Measurements from ENCODE around the gene AMIGO2. TPM values are rescaled to one million over a fixed set of nuclear protein-coding genes. Genes with fewer than 3 reads are reported as not detected.

The AMIGO2 gene
- total RNA-seq, 1 experiment from 2014 or later = 6.5 TPM

DNA sequence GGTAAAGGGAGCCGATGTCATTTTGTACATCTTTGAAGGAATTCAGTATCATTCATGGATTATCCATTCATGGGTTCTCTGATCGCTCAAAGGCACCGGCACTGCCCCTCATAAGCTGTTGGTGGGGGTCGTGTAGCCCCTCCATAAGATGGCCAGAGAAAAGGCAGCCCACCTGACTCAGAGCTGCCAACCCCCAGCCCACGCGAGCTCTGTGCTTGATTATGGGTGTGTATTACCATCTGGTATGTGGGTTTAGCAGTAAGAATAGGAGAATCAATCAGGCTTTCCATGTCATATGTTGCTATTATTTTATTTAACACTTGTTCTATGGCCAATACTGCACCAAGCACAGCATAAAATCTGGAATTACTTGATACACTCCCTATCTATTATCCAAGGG, 32.1 kb upstream of the AMIGO2 start (continued):
- TF ChIP-seq, protein P1, sequence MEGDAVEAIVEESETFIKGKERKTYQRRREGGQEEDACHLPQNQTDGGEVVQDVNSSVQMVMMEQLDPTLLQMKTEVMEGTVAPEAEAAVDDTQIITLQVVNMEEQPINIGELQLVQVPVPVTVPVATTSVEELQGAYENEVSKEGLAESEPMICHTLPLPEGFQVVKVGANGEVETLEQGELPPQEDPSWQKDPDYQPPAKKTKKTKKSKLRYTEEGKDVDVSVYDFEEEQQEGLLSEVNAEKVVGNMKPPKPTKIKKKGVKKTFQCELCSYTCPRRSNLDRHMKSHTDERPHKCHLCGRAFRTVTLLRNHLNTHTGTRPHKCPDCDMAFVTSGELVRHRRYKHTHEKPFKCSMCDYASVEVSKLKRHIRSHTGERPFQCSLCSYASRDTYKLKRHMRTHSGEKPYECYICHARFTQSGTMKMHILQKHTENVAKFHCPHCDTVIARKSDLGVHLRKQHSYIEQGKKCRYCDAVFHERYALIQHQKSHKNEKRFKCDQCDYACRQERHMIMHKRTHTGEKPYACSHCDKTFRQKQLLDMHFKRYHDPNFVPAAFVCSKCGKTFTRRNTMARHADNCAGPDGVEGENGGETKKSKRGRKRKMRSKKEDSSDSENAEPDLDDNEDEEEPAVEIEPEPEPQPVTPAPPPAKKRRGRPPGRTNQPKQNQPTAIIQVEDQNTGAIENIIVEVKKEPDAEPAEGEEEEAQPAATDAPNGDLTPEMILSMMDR (IDR thresholded peaks at IDR 0.05) = no peak
- no peak for TF ChIP-seq NR2C2 (CRISPR knock-in tag; IDR thresholded peaks at IDR 0.05)
- TF ChIP-seq ZNF138 (CRISPR knock-in tag; conservative IDR thresholded peaks at IDR 0.05) = no peak
- TF ChIP-seq, protein P2, sequence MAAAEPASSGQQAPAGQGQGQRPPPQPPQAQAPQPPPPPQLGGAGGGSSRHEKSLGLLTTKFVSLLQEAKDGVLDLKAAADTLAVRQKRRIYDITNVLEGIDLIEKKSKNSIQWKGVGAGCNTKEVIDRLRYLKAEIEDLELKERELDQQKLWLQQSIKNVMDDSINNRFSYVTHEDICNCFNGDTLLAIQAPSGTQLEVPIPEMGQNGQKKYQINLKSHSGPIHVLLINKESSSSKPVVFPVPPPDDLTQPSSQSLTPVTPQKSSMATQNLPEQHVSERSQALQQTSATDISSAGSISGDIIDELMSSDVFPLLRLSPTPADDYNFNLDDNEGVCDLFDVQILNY (CRISPR knock-in tag; IDR thresholded peaks at IDR 0.05) = no peak
- no peak for TF ChIP-seq CREB1 (CRISPR knock-in tag; IDR thresholded peaks at IDR 0.05)
- TF ChIP-seq NFYB (CRISPR knock-in tag; conservative IDR thresholded peaks at IDR 0.05; ENCODE audit: low read depth) = no peak
- TF ChIP-seq ESRRA (CRISPR knock-in tag; IDR thresholded peaks at IDR 0.05; ENCODE audit: borderline replicate concordance) = no peak
- no peak for TF ChIP-seq ZNF121 (CRISPR knock-in tag; IDR thresholded peaks at IDR 0.05)
- TF ChIP-seq ZNF416 (CRISPR knock-in tag; IDR thresholded peaks at IDR 0.05) = no peak

DNA sequence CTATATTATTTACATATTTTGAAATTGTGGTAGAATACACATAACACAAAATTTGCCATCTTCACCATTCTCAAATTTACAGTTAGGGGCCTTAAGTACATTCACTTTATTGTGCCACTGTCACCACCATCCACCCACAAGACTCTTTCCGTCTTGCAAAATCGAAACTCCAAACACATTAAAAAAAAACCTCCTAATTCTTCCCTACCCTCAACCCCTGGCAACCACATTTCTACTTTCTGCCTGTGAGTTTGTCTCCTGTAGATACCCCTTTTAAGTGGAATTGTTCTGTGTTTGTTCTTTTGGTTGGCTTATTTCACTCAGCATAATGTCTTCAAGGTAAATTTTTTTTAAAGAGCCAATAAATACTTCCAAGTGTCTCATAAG, 31.6 kb upstream of the AMIGO2 start:
- CTCF ChIA-PET = no interaction called here
- H3K9me3 Mint-ChIP-seq = no peaks in the 10 kb centered on the region
- DNase-seq (ENCODE audit: low spot score) = no peak
- ATAC-seq = no peak
- TF ChIP-seq SMAD3 (CRISPR knock-in tag; IDR thresholded peaks at IDR 0.05; ENCODE audit: borderline replicate concordance) (no peak), TP53 (CRISPR knock-in tag; IDR thresholded peaks at IDR 0.05) (no peak), JUN (CRISPR knock-in tag; IDR thresholded peaks at IDR 0.05) (no peak), TEAD1 (CRISPR knock-in tag; IDR thresholded peaks at IDR 0.05) (no peak), FOXK1 (CRISPR knock-in tag; IDR thresholded peaks at IDR 0.05) (no peak), ZNF121 (CRISPR knock-in tag; IDR thresholded peaks at IDR 0.05) (no peak), NR3C1 (CRISPR knock-in tag; conservative IDR thresholded peaks at IDR 0.05; ENCODE audit: low read depth) (no peak), SMAD4 (CRISPR knock-in tag; IDR thresholded peaks at IDR 0.05) (no peak), SOX15 (CRISPR knock-in tag; IDR thresholded peaks at IDR 0.05) (no peak), FOXP1 (CRISPR knock-in tag; IDR thresholded peaks at IDR 0.05; ENCODE audit: borderline replicate concordance) (no peak)
- TF ChIP-seq, protein P3, sequence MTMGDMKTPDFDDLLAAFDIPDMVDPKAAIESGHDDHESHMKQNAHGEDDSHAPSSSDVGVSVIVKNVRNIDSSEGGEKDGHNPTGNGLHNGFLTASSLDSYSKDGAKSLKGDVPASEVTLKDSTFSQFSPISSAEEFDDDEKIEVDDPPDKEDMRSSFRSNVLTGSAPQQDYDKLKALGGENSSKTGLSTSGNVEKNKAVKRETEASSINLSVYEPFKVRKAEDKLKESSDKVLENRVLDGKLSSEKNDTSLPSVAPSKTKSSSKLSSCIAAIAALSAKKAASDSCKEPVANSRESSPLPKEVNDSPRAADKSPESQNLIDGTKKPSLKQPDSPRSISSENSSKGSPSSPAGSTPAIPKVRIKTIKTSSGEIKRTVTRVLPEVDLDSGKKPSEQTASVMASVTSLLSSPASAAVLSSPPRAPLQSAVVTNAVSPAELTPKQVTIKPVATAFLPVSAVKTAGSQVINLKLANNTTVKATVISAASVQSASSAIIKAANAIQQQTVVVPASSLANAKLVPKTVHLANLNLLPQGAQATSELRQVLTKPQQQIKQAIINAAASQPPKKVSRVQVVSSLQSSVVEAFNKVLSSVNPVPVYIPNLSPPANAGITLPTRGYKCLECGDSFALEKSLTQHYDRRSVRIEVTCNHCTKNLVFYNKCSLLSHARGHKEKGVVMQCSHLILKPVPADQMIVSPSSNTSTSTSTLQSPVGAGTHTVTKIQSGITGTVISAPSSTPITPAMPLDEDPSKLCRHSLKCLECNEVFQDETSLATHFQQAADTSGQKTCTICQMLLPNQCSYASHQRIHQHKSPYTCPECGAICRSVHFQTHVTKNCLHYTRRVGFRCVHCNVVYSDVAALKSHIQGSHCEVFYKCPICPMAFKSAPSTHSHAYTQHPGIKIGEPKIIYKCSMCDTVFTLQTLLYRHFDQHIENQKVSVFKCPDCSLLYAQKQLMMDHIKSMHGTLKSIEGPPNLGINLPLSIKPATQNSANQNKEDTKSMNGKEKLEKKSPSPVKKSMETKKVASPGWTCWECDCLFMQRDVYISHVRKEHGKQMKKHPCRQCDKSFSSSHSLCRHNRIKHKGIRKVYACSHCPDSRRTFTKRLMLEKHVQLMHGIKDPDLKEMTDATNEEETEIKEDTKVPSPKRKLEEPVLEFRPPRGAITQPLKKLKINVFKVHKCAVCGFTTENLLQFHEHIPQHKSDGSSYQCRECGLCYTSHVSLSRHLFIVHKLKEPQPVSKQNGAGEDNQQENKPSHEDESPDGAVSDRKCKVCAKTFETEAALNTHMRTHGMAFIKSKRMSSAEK (CRISPR knock-in tag; IDR thresholded peaks at IDR 0.05; ENCODE audit: borderline replicate concordance) = no peak
- TF ChIP-seq, protein P4, sequence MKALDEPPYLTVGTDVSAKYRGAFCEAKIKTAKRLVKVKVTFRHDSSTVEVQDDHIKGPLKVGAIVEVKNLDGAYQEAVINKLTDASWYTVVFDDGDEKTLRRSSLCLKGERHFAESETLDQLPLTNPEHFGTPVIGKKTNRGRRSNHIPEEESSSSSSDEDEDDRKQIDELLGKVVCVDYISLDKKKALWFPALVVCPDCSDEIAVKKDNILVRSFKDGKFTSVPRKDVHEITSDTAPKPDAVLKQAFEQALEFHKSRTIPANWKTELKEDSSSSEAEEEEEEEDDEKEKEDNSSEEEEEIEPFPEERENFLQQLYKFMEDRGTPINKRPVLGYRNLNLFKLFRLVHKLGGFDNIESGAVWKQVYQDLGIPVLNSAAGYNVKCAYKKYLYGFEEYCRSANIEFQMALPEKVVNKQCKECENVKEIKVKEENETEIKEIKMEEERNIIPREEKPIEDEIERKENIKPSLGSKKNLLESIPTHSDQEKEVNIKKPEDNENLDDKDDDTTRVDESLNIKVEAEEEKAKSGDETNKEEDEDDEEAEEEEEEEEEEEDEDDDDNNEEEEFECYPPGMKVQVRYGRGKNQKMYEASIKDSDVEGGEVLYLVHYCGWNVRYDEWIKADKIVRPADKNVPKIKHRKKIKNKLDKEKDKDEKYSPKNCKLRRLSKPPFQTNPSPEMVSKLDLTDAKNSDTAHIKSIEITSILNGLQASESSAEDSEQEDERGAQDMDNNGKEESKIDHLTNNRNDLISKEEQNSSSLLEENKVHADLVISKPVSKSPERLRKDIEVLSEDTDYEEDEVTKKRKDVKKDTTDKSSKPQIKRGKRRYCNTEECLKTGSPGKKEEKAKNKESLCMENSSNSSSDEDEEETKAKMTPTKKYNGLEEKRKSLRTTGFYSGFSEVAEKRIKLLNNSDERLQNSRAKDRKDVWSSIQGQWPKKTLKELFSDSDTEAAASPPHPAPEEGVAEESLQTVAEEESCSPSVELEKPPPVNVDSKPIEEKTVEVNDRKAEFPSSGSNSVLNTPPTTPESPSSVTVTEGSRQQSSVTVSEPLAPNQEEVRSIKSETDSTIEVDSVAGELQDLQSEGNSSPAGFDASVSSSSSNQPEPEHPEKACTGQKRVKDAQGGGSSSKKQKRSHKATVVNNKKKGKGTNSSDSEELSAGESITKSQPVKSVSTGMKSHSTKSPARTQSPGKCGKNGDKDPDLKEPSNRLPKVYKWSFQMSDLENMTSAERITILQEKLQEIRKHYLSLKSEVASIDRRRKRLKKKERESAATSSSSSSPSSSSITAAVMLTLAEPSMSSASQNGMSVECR (CRISPR knock-in tag; IDR thresholded peaks at IDR 0.05; ENCODE audit: borderline replicate concordance) = no peak
- TF ChIP-seq, protein P5, sequence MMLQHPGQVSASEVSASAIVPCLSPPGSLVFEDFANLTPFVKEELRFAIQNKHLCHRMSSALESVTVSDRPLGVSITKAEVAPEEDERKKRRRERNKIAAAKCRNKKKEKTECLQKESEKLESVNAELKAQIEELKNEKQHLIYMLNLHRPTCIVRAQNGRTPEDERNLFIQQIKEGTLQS (CRISPR knock-in tag; conservative IDR thresholded peaks at IDR 0.05) = no peak
- H3K36me3 Mint-ChIP-seq = no peaks in the 10 kb centered on the region
- H3K27me3 Mint-ChIP-seq (ENCODE audit: low read depth) = no peaks in the 10 kb centered on the region
- no peak overlapping the region for H3K4me3 Mint-ChIP-seq
- POLR2A ChIA-PET = no interaction called here
- no peak overlapping the region for H3K27ac Mint-ChIP-seq
- peaks cover 4% of the 10 kb centered on the region; the same call in 1 of the 2 replicates for H3K4me1 Mint-ChIP-seq
